ENCODE data around the gene TMEM240.
A peak's percentile ranks its signal among the peaks of the same experiment; 100 is the strongest.

The TMEM240 gene

DNA sequence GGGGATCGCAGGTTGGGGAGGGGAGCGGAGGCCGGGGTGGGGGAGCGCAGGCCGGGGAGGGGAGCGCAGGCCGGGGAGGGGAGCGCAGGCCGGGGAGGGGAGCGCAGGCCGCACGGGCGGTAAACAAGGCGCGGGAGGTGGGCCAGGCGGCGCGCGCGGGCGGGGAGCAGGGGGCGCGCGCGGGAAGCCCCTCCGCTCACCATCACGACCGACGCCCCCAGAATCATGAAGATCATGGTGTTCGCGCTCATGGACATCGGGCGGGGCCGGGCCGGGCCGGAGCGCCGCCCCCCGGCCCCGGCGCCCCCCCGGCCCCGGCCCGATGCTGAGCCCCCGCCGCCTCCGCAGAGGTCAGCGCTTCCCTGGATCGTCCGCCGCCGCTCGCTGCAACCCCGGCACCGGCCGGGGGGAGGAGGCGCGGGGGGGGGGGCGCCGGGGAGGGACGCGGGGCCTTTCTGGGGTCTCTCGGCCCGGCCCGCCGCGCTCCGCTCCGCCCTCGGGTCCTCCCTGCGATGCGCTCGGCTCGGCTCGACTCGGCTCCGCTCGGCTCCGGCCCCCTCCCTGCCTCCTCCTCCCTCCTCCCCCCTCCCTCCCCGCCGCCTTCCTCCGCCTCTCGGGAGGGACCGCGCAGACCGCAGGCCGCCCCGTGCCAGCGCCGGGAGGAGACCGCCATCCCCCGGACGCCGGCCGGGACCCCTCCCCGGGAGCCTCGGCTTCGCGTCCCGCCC lies at the start of gene TMEM240:
TMEM240 (minus strand) TSS at position 535 of the 728 bp plus-strand sequence; CDS start at position 257, 278 bp downstream.
- peak; percentile 67 to 98 (median 86) for DNase-seq
- intact Hi-C loops (cut with DNase I), result no loop called here

DNA sequence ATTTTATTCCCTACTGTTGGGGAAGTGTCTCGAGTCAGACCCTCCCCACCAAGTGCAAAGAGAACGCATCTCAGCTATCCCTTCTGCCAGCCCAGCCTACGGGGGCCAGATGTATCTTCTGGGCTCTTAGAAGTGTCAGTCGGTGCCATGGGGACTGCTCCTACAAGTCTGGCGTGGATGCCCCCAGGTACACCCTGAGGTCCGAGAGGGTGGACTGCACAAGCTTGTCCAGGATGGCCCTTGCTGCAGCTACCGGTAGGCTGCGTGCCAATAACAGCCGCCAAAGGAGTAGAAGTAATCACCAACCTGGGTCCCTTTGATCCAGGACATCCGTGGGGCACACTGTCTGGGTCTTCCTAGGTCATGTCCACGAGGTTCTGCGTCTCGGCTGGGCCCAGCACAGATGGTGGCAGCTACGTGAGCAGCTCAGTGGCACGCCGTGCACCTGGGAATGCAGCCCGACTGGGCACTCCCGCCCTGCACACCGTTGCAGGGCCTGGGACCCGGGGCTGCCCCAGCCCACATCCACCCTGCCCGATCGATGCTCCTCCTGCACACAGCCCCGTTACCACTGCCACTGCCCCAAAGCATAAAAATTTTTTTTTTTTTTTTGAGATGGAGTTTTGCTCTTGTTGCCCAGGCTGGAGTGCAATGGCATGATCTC lies 43.1 kb upstream of the TMEM240 start:
- DNase-seq, result peak in 2 of 10 donors; percentile 37 to 71
- intact Hi-C loops (cut with DNase I), result no loop called here

- peak in 2 of 10 donors; percentile 2 to 12 for DNase-seq
- intact Hi-C loops (cut with DNase I), result no loop called here
Measured at GRCh38 chr1:1582585-1583346, 42.3 kb upstream of the TMEM240 start.

DNA sequence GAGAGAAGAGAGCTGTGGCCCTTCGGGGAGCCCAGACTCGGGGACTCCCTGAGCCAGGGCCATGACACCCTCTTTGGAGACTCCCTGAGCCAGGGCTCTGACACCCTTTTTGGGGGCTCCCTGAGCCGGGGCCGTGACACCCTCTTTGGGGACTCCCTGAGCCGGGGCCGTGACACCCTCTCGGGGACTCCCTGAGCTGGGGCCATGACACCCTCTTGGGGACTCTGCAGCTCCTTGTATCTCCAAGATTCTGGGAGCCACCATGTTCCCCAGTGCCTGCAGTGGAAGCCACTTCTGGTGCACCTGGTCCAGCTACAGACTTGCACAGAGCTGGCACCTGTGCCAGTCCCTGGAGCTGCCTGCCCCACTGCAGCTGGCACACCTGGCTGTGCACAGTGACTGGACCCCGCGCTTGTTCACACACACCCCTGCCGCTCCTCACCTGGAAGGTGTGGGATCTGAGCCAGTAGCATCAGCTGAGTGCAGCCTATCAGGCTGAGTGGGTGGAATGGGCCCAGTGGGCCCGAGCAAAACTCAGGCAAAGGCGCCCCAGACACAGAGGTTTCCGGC lies 38.0 kb upstream of the TMEM240 start:
- intact Hi-C loops (cut with DNase I), result no loop called here
- peak in 2 of 10 donors; percentile 40 to 49 for DNase-seq

- intact Hi-C loops (cut with DNase I), result no loop called here
- peak in 1 of 10 donors; percentile 67 for DNase-seq
Measured at GRCh38 chr1:1577367-1578011, 37.1 kb upstream of the TMEM240 start.

DNA sequence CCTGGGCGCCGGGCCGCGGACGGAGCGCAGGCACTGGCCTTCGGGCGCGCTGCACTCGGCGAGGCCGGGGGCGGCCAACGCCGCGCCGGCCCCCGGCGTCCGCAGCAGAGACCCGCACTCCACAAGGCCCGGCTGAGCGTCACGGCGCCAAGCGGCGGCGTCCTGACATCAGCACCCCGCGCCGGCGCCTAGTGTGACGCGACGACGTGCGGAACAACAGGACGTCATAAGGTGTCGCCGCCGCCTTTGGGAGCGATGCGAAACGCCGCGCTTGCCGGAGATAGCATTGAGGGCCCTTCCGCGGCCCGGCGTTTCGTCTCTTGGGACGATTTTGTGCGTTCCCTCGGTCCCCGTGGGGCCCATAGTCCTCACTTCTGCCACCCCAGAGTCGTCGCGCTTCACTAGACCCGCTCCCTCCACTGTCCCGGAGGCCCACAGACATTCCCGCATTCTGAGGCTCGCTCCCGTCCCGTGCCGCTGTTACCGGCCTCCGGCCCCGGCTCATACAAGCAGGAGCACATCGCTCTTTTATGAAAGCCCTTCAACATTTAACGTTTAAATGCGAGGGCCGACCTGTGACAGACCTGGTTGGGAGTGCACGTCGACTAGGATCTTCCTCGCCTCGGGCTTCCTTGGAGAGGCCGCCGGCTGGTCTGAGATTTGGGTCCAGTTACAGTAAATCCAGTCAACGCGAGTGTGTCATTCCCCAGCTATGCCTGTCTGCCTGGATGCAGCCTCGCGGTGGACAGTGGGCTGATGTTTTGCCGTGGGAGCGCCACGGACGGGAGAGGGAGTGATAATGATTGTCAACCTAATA lies 34.5 kb upstream of the TMEM240 start, which contains the start of gene SSU72:
SSU72 (minus strand) TSS at position 143 of the 817 bp plus-strand sequence. CDS start 306 bp downstream, outside the sequence.
- peak; percentile 80 to 98 (median 90) for DNase-seq
- intact Hi-C loops (cut with DNase I), result loop anchor here (2.0 kb wide), 1 partner anchor 40 kb away; the partner anchor contains the start of gene MIB2

DNA sequence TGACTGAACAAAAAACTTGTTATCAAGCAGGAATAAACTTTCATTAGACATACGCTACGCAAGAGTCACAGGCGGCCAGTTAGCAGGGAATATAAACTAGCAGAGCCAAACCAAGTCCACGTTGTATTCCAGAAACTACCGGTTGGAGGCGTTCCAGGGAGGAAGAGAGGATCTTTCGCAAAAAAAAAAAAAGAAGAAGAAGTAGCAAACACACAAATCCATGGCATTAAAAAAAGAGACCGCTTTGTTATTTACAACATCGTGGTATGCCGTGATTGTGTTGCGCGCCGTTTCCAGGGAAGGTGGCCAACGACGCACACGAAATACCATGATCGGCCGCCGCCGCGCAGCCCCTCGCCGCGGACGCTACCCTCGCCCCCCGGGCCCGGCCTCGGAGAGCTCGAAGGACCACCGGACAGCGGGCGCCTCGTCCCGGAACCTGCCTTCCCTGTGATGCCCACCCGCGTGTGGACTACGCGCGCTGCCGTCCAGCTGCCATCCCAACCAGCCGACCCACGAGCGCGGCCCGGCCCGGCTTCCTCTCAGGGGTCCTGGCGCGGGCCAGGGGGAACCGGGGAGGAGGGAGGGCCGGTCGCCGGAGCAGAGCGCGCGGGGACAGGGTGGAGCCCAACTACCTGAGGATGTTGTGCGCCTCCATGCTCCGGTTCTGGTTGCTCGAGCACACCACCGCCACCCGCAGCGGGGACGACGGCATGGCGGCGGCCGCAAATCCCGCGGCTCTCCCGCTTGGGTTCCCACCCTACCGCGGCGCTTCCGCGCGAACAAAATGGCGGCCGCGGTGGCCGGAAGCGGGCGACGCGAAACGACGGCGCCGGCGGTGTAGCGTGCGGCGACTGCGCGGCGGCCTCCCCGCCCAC lies 33.7 kb upstream of the TMEM240 start:
- DNase-seq, result peak in 9 of 10 donors; percentile 37 to 93 (median 49)
- intact Hi-C loops (cut with DNase I), result loop anchor here (2.0 kb wide), 1 partner anchor 41 kb away; the partner anchor contains the start of gene MIB2

GRCh38 chr1:1569341-1569740 lies 28.9 kb upstream of the TMEM240 start:
- DNase-seq, result no peak
- intact Hi-C loops (cut with DNase I), result no loop called here

- intact Hi-C loops (cut with DNase I), result no loop called here
- DNase-seq, result no peak
Measured at GRCh38 chr1:1567891-1568291, 27.5 kb upstream of the TMEM240 start.

DNA sequence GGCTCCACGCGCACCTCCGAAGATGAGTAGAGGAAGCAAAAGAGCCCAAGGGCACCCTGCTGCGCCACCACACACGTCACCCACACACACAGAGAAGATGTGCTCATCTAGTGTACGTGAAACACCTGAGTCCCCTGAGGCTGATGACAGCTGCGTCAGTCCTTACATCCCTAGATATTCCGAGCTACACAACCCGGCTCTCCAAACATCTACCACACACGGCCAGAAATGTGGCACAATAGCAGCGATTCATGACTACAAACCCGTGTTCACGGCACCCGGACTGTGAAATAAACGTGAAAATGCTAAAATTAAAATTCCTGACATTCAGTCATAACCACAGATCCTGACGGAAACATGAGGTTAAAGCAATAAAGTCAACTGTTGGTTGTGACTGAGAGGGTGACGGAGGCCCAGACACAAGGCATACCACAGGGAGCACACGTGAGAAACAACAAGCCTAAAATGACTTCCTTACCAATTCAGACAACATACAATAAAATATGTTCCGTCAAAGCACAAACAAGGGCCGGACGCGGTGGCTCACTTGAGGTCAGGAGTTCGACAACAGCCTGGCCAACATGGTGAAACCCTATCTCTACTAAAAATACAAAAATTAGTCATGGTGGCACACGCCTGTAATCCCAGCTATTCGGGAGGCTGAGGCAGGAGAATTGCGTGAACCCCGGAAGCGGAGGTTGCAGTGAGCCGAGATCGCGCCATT lies 26.9 kb upstream of the TMEM240 start:
- intact Hi-C loops (cut with DNase I), result no loop called here
- DNase-seq, result peak in 1 of 10 donors; percentile 36

DNA sequence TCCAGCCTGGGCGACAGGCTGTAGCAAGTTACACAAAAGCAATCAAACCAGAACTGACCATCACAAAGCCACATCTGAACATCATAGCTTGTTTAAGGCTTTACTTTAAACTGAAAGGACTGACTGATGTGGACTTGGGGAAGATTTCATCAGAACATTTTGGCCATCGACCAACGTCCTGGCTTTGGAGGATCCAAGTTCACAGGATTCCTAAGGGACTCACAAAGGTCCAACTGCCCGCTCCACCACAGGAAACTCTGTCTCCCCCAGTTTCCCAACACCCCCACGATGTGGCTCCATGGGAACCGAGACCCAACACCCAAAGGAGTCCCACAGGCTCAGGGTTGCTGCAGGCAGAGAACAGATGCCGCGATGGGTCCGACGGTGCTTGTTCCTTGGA lies 24.9 kb upstream of the TMEM240 start:
- intact Hi-C loops (cut with DNase I), result no loop called here
- DNase-seq, result no peak

DNA sequence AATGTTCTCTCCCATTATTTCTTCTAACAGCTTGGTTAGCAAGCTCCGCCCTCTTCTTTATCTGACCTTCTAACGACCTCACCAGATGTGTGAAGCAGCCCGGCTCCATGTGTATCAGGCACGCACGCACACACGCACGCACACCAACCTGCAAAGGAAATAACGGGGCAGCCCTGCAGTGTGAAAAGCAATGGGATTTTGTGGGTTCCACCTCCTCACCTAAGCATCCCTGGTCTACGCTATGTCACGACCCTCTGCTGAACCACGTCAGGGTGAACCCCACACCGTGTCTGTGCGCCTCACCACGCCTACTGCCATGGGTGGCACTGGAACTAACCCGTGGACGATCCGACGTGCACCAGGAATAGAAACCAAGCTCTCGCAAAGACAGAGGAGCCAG lies 23.8 kb upstream of the TMEM240 start:
- no peak for DNase-seq
- intact Hi-C loops (cut with DNase I), result no loop called here

DNA sequence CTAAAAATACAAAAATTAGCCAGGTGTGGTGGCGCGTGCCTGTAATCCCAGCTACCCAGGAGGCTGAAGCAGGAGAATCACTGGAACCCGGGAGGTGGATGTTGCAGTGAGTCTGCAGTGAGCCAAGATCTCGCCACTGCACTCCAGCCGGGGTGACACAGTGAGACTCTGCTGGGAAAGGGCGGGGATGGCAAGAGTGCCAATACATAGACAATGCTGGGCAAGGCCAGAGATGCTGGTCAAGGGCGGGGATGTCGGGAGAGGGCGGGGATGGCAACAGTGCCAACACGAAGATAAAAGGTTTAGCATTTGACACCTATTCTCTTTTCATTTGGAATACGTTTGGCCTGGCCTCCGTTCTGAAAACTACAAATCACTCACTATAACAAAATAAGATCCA lies 23.3 kb upstream of the TMEM240 start:
- no peak for DNase-seq
- intact Hi-C loops (cut with DNase I), result no loop called here

DNA sequence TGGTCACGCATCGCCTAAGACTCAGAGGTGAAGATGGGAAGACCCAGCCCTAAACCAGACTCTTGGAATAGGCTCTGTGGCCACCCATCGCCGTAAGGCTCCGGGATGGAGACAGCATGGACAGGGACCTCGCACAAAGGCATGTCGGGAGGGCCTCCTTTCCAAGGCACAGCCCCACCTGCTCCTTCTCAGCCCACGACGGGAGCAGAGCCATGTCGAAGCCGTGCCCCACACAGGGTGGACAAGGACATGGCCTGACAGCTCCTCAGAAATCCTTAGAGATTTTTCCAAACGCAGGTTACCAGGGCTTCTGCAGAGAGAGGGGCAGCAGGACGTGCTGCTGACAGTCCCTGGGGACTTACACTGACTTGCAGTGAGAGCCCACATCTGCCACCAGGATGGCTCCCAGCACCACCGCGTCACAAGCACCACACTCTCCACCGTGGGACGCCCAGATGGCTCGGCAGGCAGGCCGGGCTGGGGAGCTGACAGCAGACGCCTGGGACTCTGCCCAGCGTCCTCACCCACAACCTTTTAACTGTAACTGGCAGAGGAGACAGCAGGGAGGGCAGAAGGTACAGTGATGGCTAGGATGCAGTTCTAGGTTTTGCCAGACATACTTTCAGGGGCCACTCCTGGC lies 22.3 kb upstream of the TMEM240 start:
- no peak for DNase-seq
- intact Hi-C loops (cut with DNase I), result no loop called here

GRCh38 chr1:1561801-1562470 lies 21.5 kb upstream of the TMEM240 start:
- DNase-seq, result no peak
- intact Hi-C loops (cut with DNase I), result no loop called here

- intact Hi-C loops (cut with DNase I), result no loop called here
- no peak for DNase-seq
Measured at GRCh38 chr1:1560178-1560577, 19.8 kb upstream of the TMEM240 start.

- intact Hi-C loops (cut with DNase I), result no loop called here
- no peak for DNase-seq
Measured at GRCh38 chr1:1559066-1559465, 18.6 kb upstream of the TMEM240 start.
